Parathyroid adenoma (tissue), 2 donors: Measurements from ENCODE around the gene YJU2.

Experiments used
- H2AFZ ChIP-seq: fragments of 300-600 bp; sonication (generic); one replicate; pipeline ENCODE4 v1.7.0; 2017; ENCODE audit warnings: antibody characterized with exemption, mild to moderate bottlenecking
- H3K27ac ChIP-seq: fragments of 300-600 bp; sonication (generic); one replicate; pipeline ENCODE4 v1.7.0; 2017
- H3K27me3 ChIP-seq: fragments of 300-600 bp; sonication (generic); one replicate; pipeline ENCODE4 v1.7.0; 2017; ENCODE audit warnings: low read length; ENCODE audit not compliant: control insufficient read depth, insufficient read depth
- H3K36me3 ChIP-seq: fragments of 300-600 bp; sonication (generic); one replicate; pipeline ENCODE4 v1.7.0; 2017; ENCODE audit warnings: low read length; ENCODE audit not compliant: control insufficient read depth, insufficient read depth
- H3K4me1 ChIP-seq: fragments of 300-600 bp; sonication (generic); one replicate; pipeline ENCODE4 v1.7.0; 2017; ENCODE audit warnings: control low read depth
- H3K4me2 ChIP-seq: fragments of 300-600 bp; sonication (generic); one replicate; pipeline ENCODE4 v1.7.0; 2017; ENCODE audit warnings: low read length
- H3K4me3 ChIP-seq: fragments of 300-600 bp; sonication (generic); one replicate; pipeline ENCODE4 v1.7.0; 2017; ENCODE audit warnings: low read depth, low read length
- H3K79me2 ChIP-seq: fragments of 300-600 bp; sonication (generic); one replicate; pipeline ENCODE4 v1.7.0; 2017; ENCODE audit warnings: control low read depth
- H3K9ac ChIP-seq: fragments of 300-600 bp; sonication (generic); one replicate; pipeline ENCODE4 v1.7.0; 2017; ENCODE audit warnings: mild to moderate bottlenecking
- H3K9me3 ChIP-seq: fragments of 300-600 bp; sonication (generic); one replicate; pipeline ENCODE4 v1.7.0; 2017; ENCODE audit warnings: low read length; ENCODE audit not compliant: control insufficient read depth
- TF ChIP-seq, protein P1 (sequence below): fragments of 300-600 bp; sonication (generic); IDR thresholded peaks from one replicate; pipeline ENCODE4 v1.7.0; 2017; ENCODE audit warnings: antibody characterized with exemption, mild to moderate bottlenecking
- donor health status: primary hyperparathyroidism.

Gene YJU2

DNA sequence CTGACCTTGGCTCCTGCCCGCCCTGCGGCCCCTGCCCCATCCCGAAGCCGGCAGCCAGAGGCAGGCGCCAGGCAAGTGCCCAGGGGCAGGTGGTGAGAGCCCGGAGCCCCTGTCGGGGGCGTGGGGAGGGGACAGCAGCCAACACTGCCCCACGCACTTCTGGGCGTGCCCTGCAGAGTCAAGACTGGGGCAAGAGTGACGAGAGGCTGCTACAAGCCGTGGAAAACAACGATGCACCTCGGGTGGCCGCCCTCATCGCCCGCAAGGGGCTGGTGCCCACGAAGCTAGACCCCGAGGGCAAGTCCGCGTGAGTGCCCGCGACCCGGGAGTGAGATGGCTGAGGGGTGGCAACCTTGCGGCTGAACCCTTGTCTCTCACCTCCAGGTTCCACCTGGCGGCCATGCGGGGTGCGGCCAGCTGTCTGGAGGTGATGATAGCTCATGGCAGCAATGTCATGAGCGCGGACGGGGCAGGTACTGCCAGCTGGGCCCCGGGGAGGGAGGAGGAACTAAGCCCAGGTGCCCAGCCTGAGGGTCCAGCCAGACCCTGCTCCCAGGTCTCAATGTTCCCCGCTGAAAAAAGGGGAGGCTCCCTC is 47.1 kb upstream of the YJU2 start:
- Histone ChIP-seq H3K27ac (no peak overlapping the region), H3K4me2 (no peak overlapping the region), H2AFZ (no peak overlapping the region), H3K9ac (no peak overlapping the region), H3K4me3 (no peak overlapping the region), H3K9me3 (no peaks in the 10 kb centered on the region), H3K79me2 (no peaks in the 10 kb centered on the region), H3K36me3 (no peaks in the 10 kb centered on the region), H3K27me3 (peaks cover 4% of the 10 kb centered on the region), H3K4me1 (no peaks in the 10 kb centered on the region)
- TF ChIP-seq, protein P1, sequence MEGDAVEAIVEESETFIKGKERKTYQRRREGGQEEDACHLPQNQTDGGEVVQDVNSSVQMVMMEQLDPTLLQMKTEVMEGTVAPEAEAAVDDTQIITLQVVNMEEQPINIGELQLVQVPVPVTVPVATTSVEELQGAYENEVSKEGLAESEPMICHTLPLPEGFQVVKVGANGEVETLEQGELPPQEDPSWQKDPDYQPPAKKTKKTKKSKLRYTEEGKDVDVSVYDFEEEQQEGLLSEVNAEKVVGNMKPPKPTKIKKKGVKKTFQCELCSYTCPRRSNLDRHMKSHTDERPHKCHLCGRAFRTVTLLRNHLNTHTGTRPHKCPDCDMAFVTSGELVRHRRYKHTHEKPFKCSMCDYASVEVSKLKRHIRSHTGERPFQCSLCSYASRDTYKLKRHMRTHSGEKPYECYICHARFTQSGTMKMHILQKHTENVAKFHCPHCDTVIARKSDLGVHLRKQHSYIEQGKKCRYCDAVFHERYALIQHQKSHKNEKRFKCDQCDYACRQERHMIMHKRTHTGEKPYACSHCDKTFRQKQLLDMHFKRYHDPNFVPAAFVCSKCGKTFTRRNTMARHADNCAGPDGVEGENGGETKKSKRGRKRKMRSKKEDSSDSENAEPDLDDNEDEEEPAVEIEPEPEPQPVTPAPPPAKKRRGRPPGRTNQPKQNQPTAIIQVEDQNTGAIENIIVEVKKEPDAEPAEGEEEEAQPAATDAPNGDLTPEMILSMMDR: no peak

DNA sequence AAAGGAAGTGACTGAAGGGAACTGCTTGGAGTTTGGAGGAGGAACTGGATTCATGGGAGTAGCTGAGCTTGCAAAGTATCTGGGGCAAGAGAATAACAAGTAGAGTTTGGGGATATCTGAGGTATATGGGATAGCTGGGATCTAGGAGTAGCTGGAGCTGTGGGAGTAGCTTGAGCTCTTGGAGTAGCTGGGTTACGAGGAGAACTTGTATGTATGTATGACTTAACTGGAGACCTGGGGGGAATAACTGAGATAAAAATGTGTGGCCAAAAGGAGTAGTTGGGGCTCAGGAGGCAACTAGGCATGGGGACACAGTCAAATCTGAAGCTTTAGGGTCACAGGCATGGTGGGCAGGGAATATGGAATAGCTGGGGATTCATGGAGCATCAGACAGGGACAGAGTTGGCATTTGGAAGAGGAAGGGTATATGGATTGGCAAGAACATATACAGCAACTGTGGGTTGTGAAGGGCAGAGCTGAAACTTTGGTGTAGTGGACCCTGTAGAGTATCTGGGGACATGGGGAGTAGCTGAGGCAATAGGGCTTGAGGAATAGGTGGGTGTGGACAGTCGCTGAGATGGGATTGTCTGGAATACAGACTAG is 45.8 kb upstream of the YJU2 start:
- Histone ChIP-seq H3K4me3 (no peak overlapping the region), H2AFZ (no peak overlapping the region), H3K9me3 (no peaks in the 10 kb centered on the region), H3K79me2 (no peaks in the 10 kb centered on the region), H3K9ac (no peak overlapping the region), H3K27ac (no peak overlapping the region), H3K4me1 (no peaks in the 10 kb centered on the region), H3K27me3 (peaks cover under 1% of the 10 kb centered on the region), H3K4me2 (no peak overlapping the region), H3K36me3 (no peaks in the 10 kb centered on the region)
- TF ChIP-seq, protein P1: no peak

DNA sequence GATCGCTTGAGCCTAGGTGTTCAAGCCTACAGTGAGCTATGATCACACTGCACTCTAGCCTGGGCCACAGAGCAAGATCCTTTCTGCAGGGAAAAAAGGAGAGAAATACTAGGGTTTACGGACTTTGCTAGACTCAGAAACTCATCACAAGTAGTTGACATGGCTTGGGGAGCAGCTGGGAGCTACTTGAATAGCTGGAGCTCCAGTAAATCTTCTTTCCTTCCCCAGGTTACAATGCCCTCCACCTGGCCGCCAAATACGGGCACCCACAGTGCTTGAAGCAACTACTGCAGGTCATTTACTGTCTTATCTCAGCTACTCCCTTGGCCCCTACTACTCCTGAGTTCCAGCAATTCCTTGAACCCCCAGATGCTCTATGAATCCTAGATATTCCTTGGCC is 45.1 kb upstream of the YJU2 start:
- no peaks in the 10 kb centered on the region for H3K4me1 ChIP-seq
- no peaks in the 10 kb centered on the region for H3K27me3 ChIP-seq
- TF ChIP-seq, protein P1: no peak

DNA sequence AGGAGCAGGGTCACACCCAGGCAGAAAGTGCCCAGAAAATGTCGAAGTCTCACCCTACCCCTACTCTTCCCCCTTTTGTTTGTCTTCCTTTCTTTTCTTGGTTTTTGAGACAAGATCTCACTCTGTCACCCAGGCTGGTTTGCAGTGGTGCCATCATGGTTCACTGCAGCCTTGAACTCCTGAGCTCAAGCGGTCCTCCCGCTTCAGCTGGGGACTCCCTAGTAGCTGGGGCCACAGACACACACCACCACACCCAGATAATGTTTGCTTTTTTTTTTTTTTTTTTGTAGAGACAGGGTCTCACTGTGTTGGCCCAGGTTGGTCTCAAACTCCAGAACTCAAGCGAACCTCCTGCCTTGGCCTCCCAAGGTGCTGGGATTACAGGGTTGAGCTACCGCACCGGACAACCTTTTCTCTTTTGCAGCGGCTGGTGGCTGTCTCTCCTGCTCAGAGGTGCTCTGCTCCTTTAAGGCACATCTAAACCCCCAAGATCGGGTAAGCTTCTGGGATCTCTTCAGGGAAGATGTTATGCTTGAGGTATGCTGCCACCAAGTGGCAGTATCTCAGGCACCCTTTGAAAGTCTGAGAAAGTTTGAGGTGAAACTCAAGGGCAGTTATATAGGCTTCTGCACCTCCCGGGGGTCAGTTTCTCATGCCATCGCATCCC is 39.9 kb upstream of the YJU2 start:
- TF ChIP-seq, protein P1: no peak
- no peak overlapping the region for H3K4me2 ChIP-seq
- H2AFZ ChIP-seq: no peak overlapping the region
- H3K9me3 ChIP-seq: no peaks in the 10 kb centered on the region
- H3K27ac ChIP-seq: no peak overlapping the region
- H3K27me3 ChIP-seq: no peaks in the 10 kb centered on the region
- no peaks in the 10 kb centered on the region for H3K4me1 ChIP-seq
- H3K9ac ChIP-seq: no peak overlapping the region
- no peaks in the 10 kb centered on the region for H3K79me2 ChIP-seq
- no peak overlapping the region for H3K4me3 ChIP-seq
- no peaks in the 10 kb centered on the region for H3K36me3 ChIP-seq

More for the DNA sequence above, 45.1 kb upstream of the YJU2 start:
- Histone ChIP-seq H2AFZ (no peak overlapping the region), H3K4me2 (no peak overlapping the region), H3K9me3 (no peaks in the 10 kb centered on the region), H3K9ac (no peak overlapping the region), H3K79me2 (no peaks in the 10 kb centered on the region), H3K4me3 (no peak overlapping the region), H3K36me3 (no peaks in the 10 kb centered on the region), H3K27ac (no peak overlapping the region)
